ENCODE data around the gene TTF2. TPM values are rescaled to one million over a fixed set of nuclear protein-coding genes. Genes with fewer than 3 reads are reported as not detected.

TTF2 gene
- total RNA-seq, 1 donor from 2014 or later, result 36.1 TPM

GRCh38 chr1:117130526-117130925 lies 70.4 kb downstream of the TTF2 start:
- no peaks in the 10 kb centered on the region for H3K36me3 Mint-ChIP-seq
- TF ChIP-seq EZH2 (IDR thresholded peaks at IDR 0.05) (no peak), CTCF (IDR thresholded peaks at IDR 0.05) (no peak), EZH2phosphoT487 (IDR thresholded peaks at IDR 0.05) (no peak)
- no peak overlapping the region for H2AFZ ChIP-seq (replicated peaks)
- no peaks in the 10 kb centered on the region for H3K9me3 ChIP-seq (ENCODE audit: low read depth)
- no peak overlapping the region for H3K4me3 ChIP-seq
- peaks cover 23% of the 10 kb centered on the region for H3K4me1 Mint-ChIP-seq
- H3K36me3 ChIP-seq, result no peaks in the 10 kb centered on the region
- H3K9me3 Mint-ChIP-seq, result no peaks in the 10 kb centered on the region
- H3K27ac ChIP-seq, result no peak overlapping the region
- no peaks in the 10 kb centered on the region for H3K79me2 ChIP-seq (ENCODE audit: low read depth)
- H3K4me1 ChIP-seq, result peaks cover 16% of the 10 kb centered on the region
- peaks cover 6% of the 10 kb centered on the region for H3F3A ChIP-seq (ENCODE audit: low read depth)
- H4K20me1 ChIP-seq (ENCODE audit: low read depth), result no peaks in the 10 kb centered on the region
- H3K27me3 ChIP-seq, result no peaks in the 10 kb centered on the region
- DNase-seq (ENCODE audit: low spot score), result no peak
- no peak overlapping the region for H3K4me2 ChIP-seq
- H3K27me3 Mint-ChIP-seq (ENCODE audit: insufficient read depth, low read depth), result peaks cover 1% of the 10 kb centered on the region
- H3K9ac ChIP-seq, result no peak overlapping the region
- H3K4me3 Mint-ChIP-seq, result no peak overlapping the region
- H3K27ac Mint-ChIP-seq, result no peak overlapping the region

- H3K4me3 ChIP-seq, result no peak overlapping the region
- Mint-ChIP-seq H3K27me3 (ENCODE audit: insufficient read depth, low read depth) (peaks cover 2% of the 10 kb centered on the region), H3K27ac (peak overlapping the region; percentile 67), H3K4me3 (peak overlapping the region; percentile 33), H3K4me1 (peaks cover 36% of the 10 kb centered on the region), H3K9me3 (no peaks in the 10 kb centered on the region), H3K36me3 (no peaks in the 10 kb centered on the region)
- TF ChIP-seq CTCF (IDR thresholded peaks at IDR 0.05), result no peak
- no peak for TF ChIP-seq EZH2 (IDR thresholded peaks at IDR 0.05)
- TF ChIP-seq EZH2phosphoT487 (IDR thresholded peaks at IDR 0.05), result no peak
- peak overlapping the region; percentile 48 for H3K4me2 ChIP-seq
- H2AFZ ChIP-seq (replicated peaks), result no peak overlapping the region
- H3F3A ChIP-seq (ENCODE audit: low read depth), result peaks cover 16% of the 10 kb centered on the region
- peaks cover 29% of the 10 kb centered on the region for H3K4me1 ChIP-seq
- H3K27ac ChIP-seq, result no peak overlapping the region
- no peaks in the 10 kb centered on the region for H3K27me3 ChIP-seq
- H3K9me3 ChIP-seq (ENCODE audit: low read depth), result no peaks in the 10 kb centered on the region
- H3K9ac ChIP-seq, result no peak overlapping the region
- H3K36me3 ChIP-seq, result no peaks in the 10 kb centered on the region
- no peaks in the 10 kb centered on the region for H3K79me2 ChIP-seq (ENCODE audit: low read depth)
- no peaks in the 10 kb centered on the region for H4K20me1 ChIP-seq (ENCODE audit: low read depth)
- DNase-seq (ENCODE audit: low spot score), result no peak
Measured at GRCh38 chr1:117135329-117135728, 75.2 kb downstream of the TTF2 start.

GRCh38 chr1:117136749-117137148 lies 76.6 kb downstream of the TTF2 start:
- Histone ChIP-seq H3F3A (ENCODE audit: low read depth) (peaks cover 16% of the 10 kb centered on the region), H3K27me3 (no peaks in the 10 kb centered on the region), H4K20me1 (ENCODE audit: low read depth) (no peaks in the 10 kb centered on the region), H3K4me1 (peaks cover 29% of the 10 kb centered on the region), H3K9ac (no peak overlapping the region), H3K4me2 (no peak overlapping the region), H3K79me2 (ENCODE audit: low read depth) (no peaks in the 10 kb centered on the region), H3K36me3 (no peaks in the 10 kb centered on the region), H3K27ac (no peak overlapping the region), H3K4me3 (no peak overlapping the region), H3K9me3 (ENCODE audit: low read depth) (no peaks in the 10 kb centered on the region), H2AFZ (replicated peaks) (no peak overlapping the region)
- peaks cover 36% of the 10 kb centered on the region for H3K4me1 Mint-ChIP-seq
- peaks cover 2% of the 10 kb centered on the region for H3K27me3 Mint-ChIP-seq (ENCODE audit: insufficient read depth, low read depth)
- H3K4me3 Mint-ChIP-seq, result no peak overlapping the region
- H3K27ac Mint-ChIP-seq, result peak overlapping the region; percentile 75
- no peak for DNase-seq (ENCODE audit: low spot score)
- H3K36me3 Mint-ChIP-seq, result no peaks in the 10 kb centered on the region
- no peaks in the 10 kb centered on the region for H3K9me3 Mint-ChIP-seq
- no peak for TF ChIP-seq CTCF (IDR thresholded peaks at IDR 0.05)
- TF ChIP-seq EZH2 (IDR thresholded peaks at IDR 0.05), result no peak
- no peak for TF ChIP-seq EZH2phosphoT487 (IDR thresholded peaks at IDR 0.05)
